ENCODE measurements around the gene KSR2.
"Not testable (repeated sequence)": the region's sequence is repeated elsewhere in the genome, so short reads cannot be mapped to it uniquely, and the experiment has no call there.

Gene KSR2

GRCh38 chr12:117889098-117889497 is 79.7 kb downstream of the KSR2 start:
- no peak for DNase-seq

GRCh38 chr12:117885211-117885610 is 83.6 kb downstream of the KSR2 start:
- no peak for DNase-seq

GRCh38 chr12:117884161-117884560 is 84.6 kb downstream of the KSR2 start:
- DNase-seq: no peak

- DNase-seq: no peak
Measured at GRCh38 chr12:117882603-117883184, 86.1 kb downstream of the KSR2 start.

- DNase-seq: no peak
Measured at GRCh38 chr12:117882181-117882580, 86.6 kb downstream of the KSR2 start.

- no peak for DNase-seq
Measured at GRCh38 chr12:117881517-117881916, 87.3 kb downstream of the KSR2 start.

GRCh38 chr12:117878605-117879004 is 90.2 kb downstream of the KSR2 start:
- no peak for DNase-seq

GRCh38 chr12:117876436-117876816 is 92.4 kb downstream of the KSR2 start:
- no peak for DNase-seq

GRCh38 chr12:117875744-117876435 is 92.9 kb downstream of the KSR2 start:
- DNase-seq: no peak

GRCh38 chr12:117874842-117875434 is 93.9 kb downstream of the KSR2 start:
- DNase-seq: no peak

GRCh38 chr12:117874198-117874597 is 94.6 kb downstream of the KSR2 start:
- not testable (repeated sequence) for DNase-seq

- no peak for DNase-seq
Measured at GRCh38 chr12:117872546-117873169, 96.1 kb downstream of the KSR2 start.

GRCh38 chr12:117869551-117869950 is 99.2 kb downstream of the KSR2 start:
- DNase-seq: no peak

GRCh38 chr12:117867348-117867747 is 101.4 kb downstream of the KSR2 start:
- DNase-seq: no peak

GRCh38 chr12:117865505-117865904 is 103.3 kb downstream of the KSR2 start:
- no peak for DNase-seq

- no peak for DNase-seq
Measured at GRCh38 chr12:117863002-117863709, 105.6 kb downstream of the KSR2 start.

- DNase-seq: no peak
Measured at GRCh38 chr12:117861691-117862090, 107.1 kb downstream of the KSR2 start.

- DNase-seq: not testable (repeated sequence)
Measured at GRCh38 chr12:117860787-117861290, 108.0 kb downstream of the KSR2 start.

GRCh38 chr12:117860111-117860510 is 108.7 kb downstream of the KSR2 start:
- no peak for DNase-seq

GRCh38 chr12:117857632-117858612 is 110.9 kb downstream of the KSR2 start:
- no peak for DNase-seq

GRCh38 chr12:117857139-117857538 is 111.7 kb downstream of the KSR2 start:
- not testable (repeated sequence) for DNase-seq

- DNase-seq: no peak
Measured at GRCh38 chr12:117855165-117855564, 113.6 kb downstream of the KSR2 start.

Measured in NCI-H446 treated with DMSO at 0.1 percent for 48 hours (cell line).